Bronchial epithelial cell (primary cell): ENCODE measurements around the gene BTN2A1. TPM values are rescaled to one million over a fixed set of nuclear protein-coding genes. Genes with fewer than 3 reads are reported as not detected.
"Not testable (repeated sequence)": the region's sequence is repeated elsewhere in the genome, so short reads cannot be mapped to it uniquely, and the experiment has no call there.

Experiments used
- DNase-seq: peaks from one replicate; pipeline ENCODE4 v3.0.0-alpha.2; 2010; ENCODE audit warnings: low read depth
- FAIRE-seq: peaks from 2 replicates; lab custom pipeline; 2011; peaks lifted over from hg19 to GRCh38; lab: Jason Lieb, UNC
- H3K27me3 ChIP-seq: 2 replicates; pipeline ENCODE4 v1.5.1; 2011; ENCODE audit warnings: low read length; ENCODE audit not compliant: control insufficient read depth, insufficient read depth
- H3K36me3 ChIP-seq: 2 replicates; pipeline ENCODE4 v1.5.1; 2011; ENCODE audit warnings: low read length; ENCODE audit not compliant: control insufficient read depth, insufficient read depth
- H3K4me3 ChIP-seq: 2 replicates; pipeline ENCODE4 v1.5.1; 2011; ENCODE audit warnings: mild to moderate bottlenecking, low read depth, low read length, control low read depth
- total RNA-seq: library from RNA; depleted of rRNA; stranded (reverse); fragments of >200 nt; gene quantifications from 2 replicates; pipeline ENCODE4 v1.2.1, GENCODE V29; 2014
- TF ChIP-seq, protein P1 (sequence below): IDR thresholded peaks from 2 replicates; pipeline ENCODE4 v1.5.1; 2011; ENCODE audit warnings: mild to moderate bottlenecking, moderate library complexity, low read length, control low read depth, inconsistent platforms; ENCODE audit not compliant: insufficient read depth, severe bottlenecking

BTN2A1 gene
- total RNA-seq, 1 donor from 2014 or later, result 5.3 TPM

DNA sequence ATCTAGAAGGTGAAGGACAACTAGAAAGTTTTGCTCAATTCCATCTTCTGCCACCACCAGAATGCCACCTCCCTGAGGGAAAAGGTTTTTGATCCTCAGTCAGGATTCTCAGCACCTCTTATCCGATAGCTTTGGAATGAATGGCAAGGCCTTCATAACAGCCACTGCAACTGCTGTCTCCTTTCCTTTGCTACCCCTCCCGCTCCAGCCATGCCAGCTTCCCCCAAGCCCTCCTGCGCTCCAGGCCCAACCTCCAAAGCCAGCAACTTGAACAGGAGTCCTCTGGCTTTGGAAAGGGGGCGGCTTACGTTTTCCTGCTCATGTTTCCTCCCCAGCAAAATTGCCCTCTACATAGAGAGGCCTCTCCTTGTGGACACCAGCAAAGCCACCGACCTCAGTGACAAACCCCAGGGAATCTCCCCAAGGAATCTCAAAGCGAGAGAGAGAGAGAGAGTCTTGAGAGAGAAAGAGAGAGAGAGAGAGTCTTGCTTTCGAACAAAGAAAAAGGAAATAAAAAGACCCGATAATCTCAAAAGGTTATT, 420 bp upstream of the BTN2A1 start:
- Histone ChIP-seq H3K4me3 (no peak overlapping the region), H3K27me3 (no peaks in the 10 kb centered on the region), H3K36me3 (peaks cover 5% of the 10 kb centered on the region)
- TF ChIP-seq, protein P1, sequence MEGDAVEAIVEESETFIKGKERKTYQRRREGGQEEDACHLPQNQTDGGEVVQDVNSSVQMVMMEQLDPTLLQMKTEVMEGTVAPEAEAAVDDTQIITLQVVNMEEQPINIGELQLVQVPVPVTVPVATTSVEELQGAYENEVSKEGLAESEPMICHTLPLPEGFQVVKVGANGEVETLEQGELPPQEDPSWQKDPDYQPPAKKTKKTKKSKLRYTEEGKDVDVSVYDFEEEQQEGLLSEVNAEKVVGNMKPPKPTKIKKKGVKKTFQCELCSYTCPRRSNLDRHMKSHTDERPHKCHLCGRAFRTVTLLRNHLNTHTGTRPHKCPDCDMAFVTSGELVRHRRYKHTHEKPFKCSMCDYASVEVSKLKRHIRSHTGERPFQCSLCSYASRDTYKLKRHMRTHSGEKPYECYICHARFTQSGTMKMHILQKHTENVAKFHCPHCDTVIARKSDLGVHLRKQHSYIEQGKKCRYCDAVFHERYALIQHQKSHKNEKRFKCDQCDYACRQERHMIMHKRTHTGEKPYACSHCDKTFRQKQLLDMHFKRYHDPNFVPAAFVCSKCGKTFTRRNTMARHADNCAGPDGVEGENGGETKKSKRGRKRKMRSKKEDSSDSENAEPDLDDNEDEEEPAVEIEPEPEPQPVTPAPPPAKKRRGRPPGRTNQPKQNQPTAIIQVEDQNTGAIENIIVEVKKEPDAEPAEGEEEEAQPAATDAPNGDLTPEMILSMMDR, result no peak
- DNase-seq (no peak), FAIRE-seq (no peak)

GRCh38 chr6:26459023-26459810, 1.5 kb downstream of the BTN2A1 start:
- no peak for DNase-seq
- Histone ChIP-seq H3K4me3 (no peak overlapping the region), H3K27me3 (no peaks in the 10 kb centered on the region), H3K36me3 (peaks cover 12% of the 10 kb centered on the region)
- FAIRE-seq, result no peak
- TF ChIP-seq, protein P1, result no peak

GRCh38 chr6:26461353-26461752, 3.6 kb downstream of the BTN2A1 start:
- not testable (repeated sequence) for FAIRE-seq, H3K4me3 ChIP-seq, DNase-seq, H3K27me3 ChIP-seq
- H3K36me3 ChIP-seq, result peaks cover 20% of the 10 kb centered on the region

DNA sequence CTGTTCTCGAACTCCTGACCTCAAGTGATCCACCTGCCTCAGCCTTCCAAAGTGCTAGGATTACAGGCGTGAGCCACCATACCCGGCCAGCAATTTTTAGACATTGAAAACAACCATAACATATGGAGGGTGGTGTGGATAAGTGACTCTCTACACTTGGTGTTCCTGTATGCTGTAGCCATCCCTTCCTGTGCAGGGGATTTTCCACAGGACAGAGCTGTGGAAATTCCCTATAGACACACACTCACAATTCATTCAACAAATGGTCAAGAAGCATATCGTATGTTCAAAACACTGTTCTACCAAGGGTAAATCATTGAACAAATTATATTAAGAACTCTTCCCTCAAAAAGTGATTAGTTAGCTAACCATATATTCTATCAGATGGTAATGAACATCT, 6.3 kb downstream of the BTN2A1 start:
- no peaks in the 10 kb centered on the region for H3K27me3 ChIP-seq
- FAIRE-seq, result no peak
- DNase-seq, result no peak
- TF ChIP-seq, protein P1, result no peak
- H3K36me3 ChIP-seq, result peaks cover 32% of the 10 kb centered on the region
- no peak overlapping the region for H3K4me3 ChIP-seq

- H3K36me3 ChIP-seq, result peaks cover 31% of the 10 kb centered on the region
- TF ChIP-seq, protein P1, result no peak
- DNase-seq (no peak), FAIRE-seq (no peak)
- H3K27me3 ChIP-seq, result no peaks in the 10 kb centered on the region
- no peak overlapping the region for H3K4me3 ChIP-seq
Observed at GRCh38 chr6:26464416-26465131, 6.8 kb downstream of the BTN2A1 start.

DNA sequence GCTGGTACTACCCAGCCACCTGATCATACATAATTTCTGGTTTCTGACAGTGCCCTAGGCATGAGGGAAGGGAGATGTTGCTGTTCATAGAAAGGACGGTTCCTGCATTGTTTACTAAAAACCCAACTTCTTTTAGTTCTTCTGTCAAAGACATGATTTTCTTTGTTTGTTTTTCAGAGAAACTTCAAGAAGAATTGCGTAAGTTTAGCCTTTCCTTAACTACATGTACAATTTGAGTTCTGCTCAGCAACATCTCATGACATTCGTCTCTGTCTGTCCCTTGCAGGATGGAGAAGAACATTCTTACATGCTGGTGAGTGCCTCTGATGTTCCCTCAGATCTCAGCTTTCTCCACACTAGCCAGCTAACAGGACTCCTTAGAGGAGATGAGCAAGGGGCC, 8.0 kb downstream of the BTN2A1 start:
- TF ChIP-seq, protein P1, result no peak
- peaks cover 28% of the 10 kb centered on the region for H3K36me3 ChIP-seq
- FAIRE-seq, result no peak
- H3K4me3 ChIP-seq, result no peak overlapping the region
- H3K27me3 ChIP-seq, result no peaks in the 10 kb centered on the region
- no peak for DNase-seq
